K562 (cell line): Measurements from ENCODE around the gene AP1S3. TPM values are rescaled to one million over a fixed set of nuclear protein-coding genes. Genes with fewer than 3 reads are reported as not detected.

ENCODE experiments used
- ATAC-seq: fragments of 200-7000 bp; cut with Tn5 transposase; 3 replicates; pipeline ENCODE4 v1.9.1; 2020; ENCODE audit warnings: moderate library complexity
- BruUV-seq: library from RNA; stranded (reverse); fragments of 400-500 nt; replicated peaks from 2 replicates; lab custom pipeline; 2021; lab: Mats Ljungman, UMichigan
- CTCF ChIA-PET: fragments of 300-600 bp; formaldehyde crosslinking; extraction: SDS; loops from one replicate; lab custom pipeline; 2021; ENCODE audit warnings: low intra/inter-chr PET ratio; lab: Yijun Ruan, JAX
- POLR2A ChIA-PET: fragments of 300-600, 350-650 bp; sonication (Branson Sonifier 250); formaldehyde crosslinking; extraction: SDS; loops from one replicate; lab custom pipeline; 2021; ENCODE audit warnings: antibody characterized with exemption, inconsistent platforms; lab: Yijun Ruan, JAX
- DNase-seq, 4 experiments: peaks; one replicate each; pipeline versions ENCODE4 v3.0.0 to v3.0.0-alpha.2; 2011 to 2018; ENCODE audit warnings: low spot score in 3 of 4, mixed read lengths in 3 of 4; ENCODE audit errors: extremely low read depth in 1 of 4
- FAIRE-seq: peaks from 2 replicates; lab custom pipeline; 2011; peaks lifted over from hg19 to GRCh38; lab: Jason Lieb, UNC
- H2AFZ ChIP-seq: 2 replicates; pipeline ENCODE4 v1.6.0; 2011; ENCODE audit warnings: low read depth, low read length, control low read depth, inconsistent platforms
- H3K27ac ChIP-seq: fragments of 200-600 bp; 3 replicates; pipeline ENCODE4 v1.8.0; 2011; ENCODE audit warnings: low read depth, mild to moderate bottlenecking, control low read depth, inconsistent platforms, low read length, moderate library complexity, mixed read lengths; ENCODE audit errors: extremely low read depth
- H3K27me3 ChIP-seq, 2 experiments: fragments of 300-600 bp in 1 of 2; 2 replicates in 1 of 2; 3 replicates in 1 of 2; pipeline versions ENCODE4 v1.6.0 to v1.8.0; 2011; ENCODE audit warnings: inconsistent platforms in 2 of 2, low read length in 2 of 2, mild to moderate bottlenecking in 1 of 2, mixed read lengths in 1 of 2, moderate library complexity in 1 of 2; ENCODE audit not compliant: control insufficient read depth in 2 of 2, insufficient read depth in 2 of 2
- H3K36me3 ChIP-seq: fragments of 300-600 bp; 3 replicates; pipeline ENCODE4 v1.8.0; 2011; ENCODE audit warnings: mild to moderate bottlenecking, low read length, inconsistent platforms; ENCODE audit not compliant: control insufficient read depth, insufficient read depth
- H3K4me1 ChIP-seq, 2 experiments: fragments of 200-600 bp in 1 of 2; replicated peaks in 1 of 2; 2 replicates in 1 of 2; 3 replicates in 1 of 2; pipeline versions ENCODE4 v1.5.1 to v1.8.0; 2011; ENCODE audit warnings: inconsistent platforms in 2 of 2, low read length in 2 of 2, mild to moderate bottlenecking in 1 of 2, mixed read lengths in 1 of 2, moderate library complexity in 1 of 2; ENCODE audit not compliant: control insufficient read depth in 2 of 2, insufficient read depth in 2 of 2
- H3K4me2 ChIP-seq: 2 replicates; pipeline ENCODE4 v1.6.1; 2011; ENCODE audit warnings: low read length, control low read depth, inconsistent platforms, mixed read lengths; ENCODE audit not compliant: insufficient read depth
- H3K4me3 ChIP-seq: fragments of 200-600 bp; sonication (generic), shearing (Covaris generic); 2 replicates; pipeline ENCODE4 v1.5.1; 2016; ENCODE audit warnings: control low read depth, inconsistent platforms
- H3K79me2 ChIP-seq: fragments of 200-600 bp; 3 replicates; pipeline ENCODE4 v1.8.0; 2011; ENCODE audit warnings: low read length, inconsistent platforms; ENCODE audit not compliant: control insufficient read depth, insufficient read depth
- H3K9ac ChIP-seq, 2 experiments: 2 replicates each; pipeline versions ENCODE4 v1.6.0 to v1.6.1; 2011; ENCODE audit warnings: low read depth in 2 of 2, low read length in 2 of 2, control low read depth in 1 of 2, inconsistent platforms in 1 of 2, mild to moderate bottlenecking in 1 of 2, mixed read lengths in 1 of 2; ENCODE audit not compliant: insufficient read depth in 1 of 2
- H3K9me1 ChIP-seq: one replicate; pipeline ENCODE4 v1.6.0; 2011; ENCODE audit warnings: inconsistent platforms, mild to moderate bottlenecking, low read length, moderate library complexity; ENCODE audit not compliant: control insufficient read depth, insufficient read depth
- H3K9me3 ChIP-seq: replicated peaks from 2 replicates; pipeline ENCODE4 v1.5.1; 2011; ENCODE audit warnings: low read depth, low read length, inconsistent platforms; ENCODE audit not compliant: control insufficient read depth, insufficient read depth
- H4K20me1 ChIP-seq: replicated peaks from 2 replicates; pipeline ENCODE4 v1.6.1; 2011; ENCODE audit warnings: low read length, inconsistent platforms, mixed read lengths; ENCODE audit not compliant: control insufficient read depth, insufficient read depth
- BRCA1 ChIP-seq, 2 experiments: fragments of 450-650 bp in 1 of 2; sonication (generic) in 1 of 2; formaldehyde crosslinking in 1 of 2; IDR thresholded peaks; 2 replicates each; pipeline versions ENCODE4 v1.5.0 to v1.6.1; 2017 to 2020; ENCODE audit warnings: mild to moderate bottlenecking in 1 of 2, missing genetic modification reagents in 1 of 2
- CHD4 ChIP-seq: fragments of 200-600 bp; sonication (generic); IDR thresholded peaks from 3 replicates; pipeline ENCODE4 v1.6.1; 2012; ENCODE audit warnings: low read depth, mild to moderate bottlenecking, mixed read lengths, low read length, inconsistent platforms; ENCODE audit not compliant: insufficient read depth, insufficient replicate concordance, poor library complexity, severe bottlenecking
- HNRNPH1 ChIP-seq: fragments of 200-400 bp; formaldehyde crosslinking; optimal IDR thresholded peaks from 2 replicates; pipeline ENCODE3; 2017; ENCODE audit warnings: low read depth, mild to moderate bottlenecking, low read length, moderate library complexity
- MEIS2 ChIP-seq: fragments of 450-650 bp; IDR thresholded peaks from 2 replicates; pipeline ENCODE4 v1.6.1; 2014; ENCODE audit warnings: mild to moderate bottlenecking; ENCODE audit not compliant: partially characterized antibody
- PYGO2 ChIP-seq: fragments of 450-650 bp; IDR thresholded peaks from 2 replicates; pipeline ENCODE4 v1.6.1; 2016; ENCODE audit warnings: mild to moderate bottlenecking, missing genetic modification characterization, moderate library complexity, missing compliant biosample characterization
- SNIP1 ChIP-seq: fragments of 450-650 bp; IDR thresholded peaks from 2 replicates; pipeline ENCODE4 v1.7.1; 2017; ENCODE audit warnings: low read depth, mild to moderate bottlenecking
- TAF1 ChIP-seq: IDR thresholded peaks from 2 replicates; pipeline ENCODE4 v1.6.1; 2011; ENCODE audit warnings: mild to moderate bottlenecking, low read length, moderate library complexity; ENCODE audit not compliant: insufficient read depth, control insufficient read depth, severe bottlenecking; ENCODE audit errors: extremely low read depth
- XRCC5 ChIP-seq: fragments of 200-400 bp; formaldehyde crosslinking; IDR thresholded peaks from 2 replicates; pipeline ENCODE4 v1.6.1; 2017; ENCODE audit warnings: low read depth, mild to moderate bottlenecking, low read length
- ZNF717 ChIP-seq: fragments of 250-450 bp; sonication (Bioruptor Pico); IDR thresholded peaks from 2 replicates; pipeline ENCODE4 v1.5.0; 2021
- WGBS: fragments of 100-300 bp; shearing (Covaris generic); methylation state at CpG from one replicate; pipeline ENCODE4 v1.1.6; 2016; ENCODE audit warnings: low coverage, mixed read lengths; ENCODE audit not compliant: insufficient coverage; ENCODE audit errors: missing lambda C conversion rate; 5-methylcytosine and 5-hydroxymethylcytosine counted together
- in situ Hi-C: fragments of 300-500 bp; cut with MboI; formaldehyde crosslinking; loops from 4 replicates; pipeline ENCODE4 v1.15.0; 2018; ENCODE audit warnings: inconsistent platforms, mixed read lengths
- intact Hi-C: fragments of 100-400 bp; cut with micrococcal nuclease; formaldehyde crosslinking; loops from 2 replicates; pipeline ENCODE4 v1.14.2; 2022
- polyA plus RNA-seq, 8 experiments: library from polyadenylated mRNA; depleted of rRNA in 4 of 8; stranded (reverse) in 5 of 8; unstranded in 3 of 8; fragments of >200 nt; fragmentation: Nextera tagmentation in 2 of 8; fragmentation: Illumina TruSeq in 1 of 8; extraction: Ambion mirVana in 2 of 8; extraction: Trizol in 1 of 8; gene quantifications; 2 replicates each; pipeline versions ENCODE4 v1.2.1 to v1.2.3, GENCODE V29; 2011 to 2014; ENCODE audit warnings: inconsistent platforms in 1 of 8, missing spikeins in 1 of 8
- total RNA-seq, 7 experiments: library from RNA; depleted of rRNA in 6 of 7; stranded (reverse); fragments of >200 nt in 6 of 7; fragmentation: Illumina TruSeq in 2 of 7; extraction: Trizol in 2 of 7; gene quantifications; 2 replicates each; pipeline versions ENCODE4 v1.2.1 to v1.2.3, GENCODE V29; 2011 to 2021; ENCODE audit warnings: low replicate concordance in 1 of 7
- TF ChIP-seq, protein P1 (sequence below): fragments of 250-450 bp; sonication (Bioruptor Pico); IDR thresholded peaks from 2 replicates; pipeline ENCODE4 v1.4.0; 2020; ENCODE audit warnings: borderline replicate concordance
- TF ChIP-seq, protein P2 (sequence below), 2 experiments: fragments of 450-650 bp; IDR thresholded peaks; 2 replicates each; pipeline ENCODE4 v1.6.1; 2016
- TF ChIP-seq, protein P3 (sequence below), 2 experiments: fragments of 450-650 bp; IDR thresholded peaks; 2 replicates each; pipeline ENCODE4 v1.6.1; 2018; ENCODE audit warnings: mild to moderate bottlenecking in 2 of 2, low read depth in 1 of 2; ENCODE audit not compliant: partially characterized antibody in 2 of 2

AP1S3 gene
- total and polyA plus RNA-seq, 9 of the 15 experiments (the other 6 are each of a cell fraction or from before 2014, with no cell fraction given) = 0.50 to 3.8 (median 2.1) TPM

DNA sequence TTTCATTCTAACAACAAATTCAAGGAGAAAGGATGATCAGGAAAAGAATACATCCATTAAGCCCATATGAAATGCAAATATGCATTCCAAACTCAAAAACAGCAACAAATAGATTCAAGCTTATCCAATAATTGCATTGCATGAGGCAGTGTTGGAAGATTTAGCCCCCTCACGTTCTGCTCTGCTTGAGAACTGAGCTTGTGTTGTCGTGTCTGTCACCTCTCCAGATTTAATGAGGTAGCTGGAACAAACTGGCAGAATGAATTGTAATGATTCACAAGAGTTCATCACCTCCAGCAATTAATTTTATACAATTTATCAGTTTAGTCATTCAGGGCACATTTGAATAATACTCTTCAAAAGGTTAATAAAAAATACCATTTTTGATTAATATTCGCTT, 54.8 kb downstream of the AP1S3 start:
- H3K9ac ChIP-seq = no peak overlapping the region
- WGBS = 0% methylated on average over 3 of the region's 3 CpGs
- BruUV-seq = no TSS peak
- H2AFZ ChIP-seq = no peak overlapping the region
- peaks cover 0 to 12% of the 10 kb centered on the region in 2 experiments; a peak in 1 of 5 replicates for H3K27me3 ChIP-seq
- H3K4me2 ChIP-seq = no peak overlapping the region
- ATAC-seq (no peak), FAIRE-seq (no peak), DNase-seq (no peak)
- no peaks in the 10 kb centered on the region for H3K9me1 ChIP-seq
- H3K79me2 ChIP-seq = no peaks in the 10 kb centered on the region
- intact Hi-C loops = no loop called here
- no peaks in the 10 kb centered on the region for H4K20me1 ChIP-seq
- CTCF ChIA-PET = no interaction called here
- no peaks in the 10 kb centered on the region for H3K36me3 ChIP-seq
- POLR2A ChIA-PET = no interaction called here
- H3K4me1 ChIP-seq = no peaks in the 10 kb centered on the region; a peak in 1 of 5 replicates
- in situ Hi-C loops = no loop called here
- no peaks in the 10 kb centered on the region for H3K9me3 ChIP-seq
- H3K4me3 ChIP-seq = no peak overlapping the region
- no peak overlapping the region for H3K27ac ChIP-seq
- TF ChIP-seq, protein P1, sequence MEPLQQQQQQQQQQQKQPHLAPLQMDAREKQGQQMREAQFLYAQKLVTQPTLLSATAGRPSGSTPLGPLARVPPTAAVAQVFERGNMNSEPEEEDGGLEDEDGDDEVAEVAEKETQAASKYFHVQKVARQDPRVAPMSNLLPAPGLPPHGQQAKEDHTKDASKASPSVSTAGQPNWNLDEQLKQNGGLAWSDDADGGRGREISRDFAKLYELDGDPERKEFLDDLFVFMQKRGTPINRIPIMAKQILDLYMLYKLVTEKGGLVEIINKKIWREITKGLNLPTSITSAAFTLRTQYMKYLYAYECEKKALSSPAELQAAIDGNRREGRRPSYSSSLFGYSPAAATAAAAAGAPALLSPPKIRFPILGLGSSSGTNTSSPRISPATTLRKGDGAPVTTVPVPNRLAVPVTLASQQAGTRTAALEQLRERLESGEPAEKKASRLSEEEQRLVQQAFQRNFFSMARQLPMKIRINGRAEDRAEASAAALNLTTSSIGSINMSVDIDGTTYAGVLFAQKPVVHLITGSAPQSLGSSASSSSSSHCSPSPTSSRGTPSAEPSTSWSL (CRISPR knock-in tag) = no peak
- no peak for TF ChIP-seq MEIS2
- TF ChIP-seq SNIP1 = no peak
- TF ChIP-seq, protein P2, sequence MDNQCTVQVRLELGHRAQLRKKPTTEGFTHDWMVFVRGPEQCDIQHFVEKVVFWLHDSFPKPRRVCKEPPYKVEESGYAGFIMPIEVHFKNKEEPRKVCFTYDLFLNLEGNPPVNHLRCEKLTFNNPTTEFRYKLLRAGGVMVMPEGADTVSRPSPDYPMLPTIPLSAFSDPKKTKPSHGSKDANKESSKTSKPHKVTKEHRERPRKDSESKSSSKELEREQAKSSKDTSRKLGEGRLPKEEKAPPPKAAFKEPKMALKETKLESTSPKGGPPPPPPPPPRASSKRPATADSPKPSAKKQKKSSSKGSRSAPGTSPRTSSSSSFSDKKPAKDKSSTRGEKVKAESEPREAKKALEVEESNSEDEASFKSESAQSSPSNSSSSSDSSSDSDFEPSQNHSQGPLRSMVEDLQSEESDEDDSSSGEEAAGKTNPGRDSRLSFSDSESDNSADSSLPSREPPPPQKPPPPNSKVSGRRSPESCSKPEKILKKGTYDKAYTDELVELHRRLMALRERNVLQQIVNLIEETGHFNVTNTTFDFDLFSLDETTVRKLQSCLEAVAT (IDR thresholded peaks at IDR 0.05) = no peak
- TF ChIP-seq, protein P3, sequence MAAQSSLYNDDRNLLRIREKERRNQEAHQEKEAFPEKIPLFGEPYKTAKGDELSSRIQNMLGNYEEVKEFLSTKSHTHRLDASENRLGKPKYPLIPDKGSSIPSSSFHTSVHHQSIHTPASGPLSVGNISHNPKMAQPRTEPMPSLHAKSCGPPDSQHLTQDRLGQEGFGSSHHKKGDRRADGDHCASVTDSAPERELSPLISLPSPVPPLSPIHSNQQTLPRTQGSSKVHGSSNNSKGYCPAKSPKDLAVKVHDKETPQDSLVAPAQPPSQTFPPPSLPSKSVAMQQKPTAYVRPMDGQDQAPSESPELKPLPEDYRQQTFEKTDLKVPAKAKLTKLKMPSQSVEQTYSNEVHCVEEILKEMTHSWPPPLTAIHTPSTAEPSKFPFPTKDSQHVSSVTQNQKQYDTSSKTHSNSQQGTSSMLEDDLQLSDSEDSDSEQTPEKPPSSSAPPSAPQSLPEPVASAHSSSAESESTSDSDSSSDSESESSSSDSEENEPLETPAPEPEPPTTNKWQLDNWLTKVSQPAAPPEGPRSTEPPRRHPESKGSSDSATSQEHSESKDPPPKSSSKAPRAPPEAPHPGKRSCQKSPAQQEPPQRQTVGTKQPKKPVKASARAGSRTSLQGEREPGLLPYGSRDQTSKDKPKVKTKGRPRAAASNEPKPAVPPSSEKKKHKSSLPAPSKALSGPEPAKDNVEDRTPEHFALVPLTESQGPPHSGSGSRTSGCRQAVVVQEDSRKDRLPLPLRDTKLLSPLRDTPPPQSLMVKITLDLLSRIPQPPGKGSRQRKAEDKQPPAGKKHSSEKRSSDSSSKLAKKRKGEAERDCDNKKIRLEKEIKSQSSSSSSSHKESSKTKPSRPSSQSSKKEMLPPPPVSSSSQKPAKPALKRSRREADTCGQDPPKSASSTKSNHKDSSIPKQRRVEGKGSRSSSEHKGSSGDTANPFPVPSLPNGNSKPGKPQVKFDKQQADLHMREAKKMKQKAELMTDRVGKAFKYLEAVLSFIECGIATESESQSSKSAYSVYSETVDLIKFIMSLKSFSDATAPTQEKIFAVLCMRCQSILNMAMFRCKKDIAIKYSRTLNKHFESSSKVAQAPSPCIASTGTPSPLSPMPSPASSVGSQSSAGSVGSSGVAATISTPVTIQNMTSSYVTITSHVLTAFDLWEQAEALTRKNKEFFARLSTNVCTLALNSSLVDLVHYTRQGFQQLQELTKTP (IDR thresholded peaks at IDR 0.05; ENCODE audit: low read depth in 1 of 2, partially characterized antibody in 2 of 2) = no peak
- no peak for TF ChIP-seq ZNF717 (CRISPR knock-in tag)
- no peak for TF ChIP-seq BRCA1 (IDR thresholded peaks at IDR 0.05)
- TF ChIP-seq BRCA1 (CRISPR knock-in tag; IDR thresholded peaks at IDR 0.05) = no peak
- TF ChIP-seq PYGO2 = no peak
- TF ChIP-seq HNRNPH1 = no peak
- TF ChIP-seq TAF1 = no peak
- TF ChIP-seq XRCC5 = no peak
- TF ChIP-seq CHD4 = no peak
